Measurements from ENCODE around the gene PIEZO2.

PIEZO2 gene

GRCh38 chr18:10843565-10843964, 305.8 kb downstream of the PIEZO2 start:
- no peak for DNase-seq (ENCODE audit: low read depth)

- no peak for DNase-seq (ENCODE audit: low read depth)
Measured at GRCh38 chr18:10842861-10843260, 306.5 kb downstream of the PIEZO2 start.

- DNase-seq (ENCODE audit: low read depth), result no peak
Measured at GRCh38 chr18:10842371-10842770, 307.0 kb downstream of the PIEZO2 start.

DNA sequence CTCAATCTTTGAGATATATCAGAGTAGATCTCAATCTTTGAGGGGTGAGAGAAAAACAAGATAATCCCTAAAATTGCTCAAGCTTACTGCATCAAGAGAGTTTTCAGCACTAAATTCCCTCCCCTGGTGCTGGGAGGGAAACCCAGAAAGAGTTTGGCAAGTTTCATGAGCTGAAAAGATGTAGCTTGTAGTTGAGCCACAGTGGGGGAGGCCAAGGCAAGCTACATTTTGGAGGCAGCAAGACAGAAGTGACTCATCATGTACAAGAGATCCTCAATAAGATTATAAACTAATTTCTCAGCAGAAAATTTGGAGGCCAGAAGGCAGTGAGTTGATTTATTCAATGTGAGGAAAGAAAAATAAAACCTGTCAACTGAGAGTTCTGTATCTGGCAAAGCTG, 308.2 kb downstream of the PIEZO2 start:
- no peak for DNase-seq (ENCODE audit: low read depth)

- DNase-seq (ENCODE audit: low read depth), result no peak
Measured at GRCh38 chr18:10840743-10841142, 308.6 kb downstream of the PIEZO2 start.

- DNase-seq (ENCODE audit: low read depth), result no peak
Measured at GRCh38 chr18:10839421-10839820, 309.9 kb downstream of the PIEZO2 start.

GRCh38 chr18:10838553-10838952, 310.8 kb downstream of the PIEZO2 start:
- no peak for DNase-seq (ENCODE audit: low read depth)

- DNase-seq (ENCODE audit: low read depth), result no peak
Measured at GRCh38 chr18:10834128-10834815, 315.1 kb downstream of the PIEZO2 start.

GRCh38 chr18:10833656-10834055, 315.7 kb downstream of the PIEZO2 start:
- DNase-seq (ENCODE audit: low read depth), result no peak

DNA sequence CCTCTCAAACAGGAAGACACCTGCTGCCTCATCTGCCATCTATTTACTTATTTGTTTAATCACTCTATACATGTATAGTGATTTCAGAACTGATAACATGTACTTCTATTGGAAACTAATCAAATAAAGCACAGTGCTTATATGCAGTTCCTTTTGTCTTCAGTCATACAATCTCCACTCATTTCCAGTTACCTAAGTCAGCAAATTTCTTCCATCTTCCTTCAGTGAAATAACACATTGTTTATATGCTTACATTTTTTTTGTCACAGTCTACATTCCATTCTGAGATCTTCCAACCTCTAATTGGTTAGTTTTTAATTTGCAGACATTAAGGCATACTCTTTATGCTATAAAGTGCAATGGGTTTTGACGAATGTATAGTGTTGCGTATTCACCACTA, 323.0 kb downstream of the PIEZO2 start:
- no peak for DNase-seq (ENCODE audit: low read depth)

- DNase-seq (ENCODE audit: low read depth), result no peak
Measured at GRCh38 chr18:10822456-10822855, 326.9 kb downstream of the PIEZO2 start.

DNA sequence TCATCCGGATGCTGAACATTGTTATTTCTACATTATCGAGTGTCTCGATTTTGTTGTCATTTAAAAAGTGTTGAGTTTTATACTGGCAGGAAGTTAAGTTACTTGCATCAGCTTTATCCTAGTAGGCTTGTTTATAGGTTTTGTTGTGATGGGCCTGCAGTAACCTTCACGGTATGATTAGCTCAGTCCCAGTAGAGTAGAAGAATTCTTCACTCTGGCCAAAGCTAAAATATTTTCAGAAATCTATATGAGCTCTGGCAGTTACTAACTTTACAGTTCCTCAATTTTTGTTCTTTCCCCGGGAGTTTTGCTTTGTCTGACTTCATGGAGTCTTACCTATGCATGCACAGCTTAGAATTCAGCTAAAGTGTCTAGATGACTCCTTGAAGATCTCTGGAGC, 328.7 kb downstream of the PIEZO2 start:
- DNase-seq (ENCODE audit: low read depth), result no peak

- DNase-seq (ENCODE audit: low read depth), result no peak
Measured at GRCh38 chr18:10814336-10814735, 335.0 kb downstream of the PIEZO2 start.

- no peak for DNase-seq (ENCODE audit: low read depth)
Measured at GRCh38 chr18:10805587-10806118, 343.7 kb downstream of the PIEZO2 start.

GRCh38 chr18:10804126-10804525, 345.2 kb downstream of the PIEZO2 start:
- no peak for DNase-seq (ENCODE audit: low read depth)

DNA sequence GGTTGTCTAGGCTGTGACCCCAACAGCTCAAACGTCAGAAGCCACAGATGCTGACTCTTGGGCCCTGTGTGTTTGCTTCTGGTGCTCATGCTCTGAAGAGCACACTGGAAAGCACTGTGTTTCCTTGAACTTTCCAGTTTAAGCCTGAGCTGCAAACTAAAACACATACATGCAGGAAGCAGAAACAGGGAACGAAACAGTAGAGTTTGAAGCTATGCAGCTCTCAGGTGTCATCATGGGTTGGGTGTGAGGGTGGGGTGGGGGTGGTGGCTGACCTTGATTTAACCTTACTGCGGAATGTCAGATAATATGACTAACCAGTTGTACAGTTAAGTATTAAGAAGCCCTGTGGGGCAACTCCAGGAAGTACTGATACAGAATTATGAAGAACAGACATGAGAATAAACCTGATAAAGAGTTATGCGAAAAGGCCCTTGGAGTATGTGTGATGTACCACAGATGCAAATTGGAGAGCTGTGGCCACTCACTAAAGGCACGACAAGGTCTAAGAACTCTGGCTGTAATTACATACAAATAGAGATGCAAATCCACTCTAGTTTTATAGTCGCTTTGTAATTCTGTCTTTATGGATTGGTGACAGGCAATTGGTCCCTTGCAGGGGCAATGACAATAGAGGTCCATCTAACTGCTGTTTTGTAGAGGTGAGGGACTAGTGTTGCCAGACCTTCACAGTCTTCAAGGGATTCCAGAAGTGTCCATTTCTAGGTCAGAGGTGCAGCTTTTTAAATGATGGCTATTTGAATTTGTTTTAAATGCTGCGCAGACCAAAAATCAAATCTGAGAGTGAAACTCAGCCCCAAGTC, 350.4 kb downstream of the PIEZO2 start:
- DNase-seq (ENCODE audit: low read depth), result no peak

- DNase-seq (ENCODE audit: low read depth), result no peak
Measured at GRCh38 chr18:10797896-10798295, 351.5 kb downstream of the PIEZO2 start.

- DNase-seq (ENCODE audit: low read depth), result no peak
Measured at GRCh38 chr18:10794771-10795170, 354.6 kb downstream of the PIEZO2 start.

- no peak for DNase-seq (ENCODE audit: low read depth)
Measured at GRCh38 chr18:10793730-10794370, 355.5 kb downstream of the PIEZO2 start.

- no peak for DNase-seq (ENCODE audit: low read depth)
Measured at GRCh38 chr18:10792181-10792580, 357.2 kb downstream of the PIEZO2 start.

- no peak for DNase-seq (ENCODE audit: low read depth)
Measured at GRCh38 chr18:10791169-10791831, 358.1 kb downstream of the PIEZO2 start.

DNA sequence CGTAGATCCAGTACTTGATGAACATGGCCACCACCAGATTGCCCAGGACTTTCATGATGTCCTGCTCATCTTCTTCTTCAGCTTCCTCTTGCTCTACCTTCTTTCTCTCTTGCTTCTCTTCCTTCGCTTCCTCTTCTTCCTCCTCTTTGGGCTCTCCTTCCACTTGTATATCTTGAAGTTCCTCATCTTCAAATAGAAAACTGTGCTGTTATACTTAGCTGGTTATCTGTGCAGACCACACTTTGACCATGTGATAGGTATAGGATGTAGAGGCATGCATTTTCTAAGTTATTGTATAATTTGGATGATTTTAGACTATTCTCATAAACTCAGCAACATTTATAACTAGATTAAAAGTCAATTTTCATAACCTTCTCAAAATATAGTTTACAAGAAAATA, 360.2 kb downstream of the PIEZO2 start:
- no peak for DNase-seq (ENCODE audit: low read depth)

Data from T-helper 22 cell (primary cell).